GM21423 (cell line): ENCODE results near the gene ZNF277.
"Not testable (repeated sequence)": the region's sequence is repeated elsewhere in the genome, so short reads cannot be mapped to it uniquely, and the experiment has no call there.

ENCODE experiments used
- ATAC-seq: cut with Tn5 transposase; IDR thresholded peaks from one replicate; pipeline ENCODE4 v1.9.1; 2021; ENCODE audit warnings: mild to moderate bottlenecking, moderate library complexity; ENCODE audit not compliant: unreplicated experiment

Gene ZNF277

DNA sequence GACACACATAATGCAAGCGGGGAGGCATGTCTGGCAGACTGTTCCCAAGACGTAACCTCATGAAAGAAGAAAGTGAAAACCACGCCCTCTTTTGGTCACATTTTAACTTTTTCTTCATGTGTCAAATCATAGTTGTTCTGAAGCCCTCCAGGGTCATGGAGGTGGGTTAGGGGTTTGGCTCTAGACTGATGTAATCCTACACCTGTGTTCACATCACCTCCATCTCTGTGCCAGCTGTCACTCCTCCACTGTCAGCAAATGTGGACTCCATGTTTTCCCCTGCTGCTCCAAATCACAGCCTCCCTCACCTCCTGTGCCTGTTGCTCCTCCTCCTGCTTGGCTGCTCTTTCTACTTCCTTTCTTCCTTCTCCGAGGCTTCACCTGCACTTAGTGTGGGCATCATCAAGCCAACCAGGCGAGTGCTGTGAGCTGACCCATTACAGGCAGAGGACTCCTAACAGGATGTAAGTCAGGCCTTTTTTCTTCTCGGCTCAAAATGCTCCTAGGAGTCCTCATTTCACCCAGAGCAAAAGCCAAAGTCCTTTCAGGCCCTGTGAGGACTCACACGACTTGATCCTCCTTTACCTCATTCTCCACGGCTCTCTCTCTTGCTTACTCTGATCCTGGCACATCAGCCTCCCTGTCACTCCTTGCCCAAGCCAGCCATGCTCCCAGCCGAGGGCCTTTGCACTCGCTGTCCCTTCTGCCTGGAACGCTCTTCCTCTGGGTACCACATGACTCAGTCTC lies 177.3 kb downstream of the ZNF277 start:
- peak; percentile 65 for ATAC-seq

GRCh38 chr7:112385516-112385915 lies 179.0 kb downstream of the ZNF277 start:
- no peak for ATAC-seq

GRCh38 chr7:112386619-112387018 lies 180.1 kb downstream of the ZNF277 start:
- ATAC-seq, result no peak

- ATAC-seq, result no peak
Measured at GRCh38 chr7:112390167-112390566, 183.7 kb downstream of the ZNF277 start.

GRCh38 chr7:112391079-112391821 lies 184.8 kb downstream of the ZNF277 start:
- ATAC-seq, result not testable (repeated sequence)

DNA sequence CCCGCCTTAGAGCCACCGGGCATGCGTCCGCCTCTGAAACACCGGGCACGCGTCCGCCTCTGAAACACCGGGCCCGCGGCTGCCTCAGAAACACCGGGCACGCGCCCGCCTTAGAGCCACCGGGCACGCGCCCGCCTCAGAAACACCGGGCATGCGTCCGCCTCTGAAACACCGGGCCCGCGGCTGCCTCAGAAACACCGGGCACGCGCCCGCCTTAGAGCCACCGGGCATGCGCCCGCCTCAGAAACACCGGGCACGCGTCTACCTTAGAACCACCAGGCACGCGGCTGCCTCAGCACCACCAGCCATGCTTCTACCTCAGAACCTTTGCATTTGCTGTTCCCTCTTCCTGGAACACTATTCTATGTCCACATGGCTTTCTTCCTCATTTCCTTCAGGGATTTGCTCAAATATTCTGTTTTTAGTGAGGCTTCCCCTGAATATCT lies 185.4 kb downstream of the ZNF277 start:
- ATAC-seq, result peak; percentile 75
